Liver (tissue), 9 donors: ENCODE measurements around the gene GLI1. TPM values are rescaled to one million over a fixed set of nuclear protein-coding genes. Genes with fewer than 3 reads are reported as not detected.

ENCODE experiments used
- DNase-seq: peaks from one replicate; pipeline ENCODE4 v3.0.0-alpha.2; 2017; ENCODE audit warnings: low spot score
- H3K27ac ChIP-seq, 2 donors: one replicate each; pipeline ENCODE4 v1.7.0; 2013; ENCODE audit warnings: inconsistent platforms in 2 of 2, low read length in 2 of 2, control low read depth in 1 of 2, low read depth in 1 of 2, mild to moderate bottlenecking in 1 of 2
- H3K27me3 ChIP-seq, 4 donors: one replicate each; pipeline versions ENCODE4 v1.6.1 to v1.7.0; 2013; ENCODE audit warnings: low read length in 3 of 4, inconsistent platforms in 1 of 4, mild to moderate bottlenecking in 1 of 4, moderate library complexity in 1 of 4; ENCODE audit not compliant: control insufficient read depth in 4 of 4, insufficient read depth in 4 of 4
- H3K36me3 ChIP-seq, 4 donors: one replicate each; pipeline versions ENCODE4 v1.6.1 to v1.7.0; 2013; ENCODE audit warnings: low read length in 3 of 4, mild to moderate bottlenecking in 3 of 4, low read depth in 1 of 4, moderate library complexity in 1 of 4; ENCODE audit not compliant: control insufficient read depth in 4 of 4, insufficient read depth in 3 of 4
- H3K4me1 ChIP-seq, 4 donors: one replicate each; pipeline versions ENCODE4 v1.6.1 to v1.7.0; 2013; ENCODE audit warnings: low read length in 3 of 4, mild to moderate bottlenecking in 3 of 4, moderate library complexity in 1 of 4; ENCODE audit not compliant: control insufficient read depth in 4 of 4, insufficient read depth in 4 of 4
- H3K4me3 ChIP-seq, 3 donors: one replicate each; pipeline versions ENCODE4 v1.6.1 to v1.7.0; 2013; ENCODE audit warnings: low read length in 3 of 3, control low read depth in 1 of 3, low read depth in 1 of 3, mild to moderate bottlenecking in 1 of 3
- H3K9ac ChIP-seq, 2 donors: one replicate each; pipeline ENCODE4 v1.7.0; 2013; ENCODE audit warnings: low read length in 2 of 2, mild to moderate bottlenecking in 2 of 2, moderate library complexity in 2 of 2, control low read depth in 1 of 2, low read depth in 1 of 2
- H3K9me3 ChIP-seq, 4 donors: one replicate each; pipeline versions ENCODE4 v1.6.1 to v1.7.0; 2013; ENCODE audit warnings: low read length in 3 of 4; ENCODE audit not compliant: control insufficient read depth in 4 of 4
- ATF3 ChIP-seq: IDR thresholded peaks from 2 replicates; pipeline ENCODE4 v1.6.1; 2016; ENCODE audit warnings: antibody characterized with exemption
- CTCF ChIP-seq: fragments of 150-350 bp; IDR thresholded peaks from 2 replicates; pipeline ENCODE4 v1.5.1; 2017; ENCODE audit warnings: improper control_type of control experiment, low read depth, low read length; ENCODE audit not compliant: missing input control
- EGR1 ChIP-seq, 2 donors: IDR thresholded peaks; 2 replicates each; pipeline ENCODE4 v1.6.1; 2016 to 2018; ENCODE audit warnings: antibody characterized with exemption in 2 of 2, low read depth in 2 of 2
- FOXA2 ChIP-seq: IDR thresholded peaks from 2 replicates; pipeline ENCODE4 v1.6.1; 2016; ENCODE audit warnings: antibody characterized with exemption
- GABPA ChIP-seq, 2 donors: IDR thresholded peaks in 1 of 2; conservative IDR thresholded peaks in 1 of 2; 2 replicates each; pipeline ENCODE4 v1.6.1; 2016; ENCODE audit warnings: antibody characterized with exemption in 2 of 2, mild to moderate bottlenecking in 1 of 2, moderate library complexity in 1 of 2
- HNF4A ChIP-seq, 2 donors: conservative IDR thresholded peaks; 2 replicates each; pipeline ENCODE4 v1.6.1; 2016; ENCODE audit warnings: antibody characterized with exemption in 2 of 2, mild to moderate bottlenecking in 2 of 2
- HNF4G ChIP-seq: IDR thresholded peaks from 2 replicates; pipeline ENCODE4 v1.6.1; 2016; ENCODE audit warnings: antibody characterized with exemption
- JUND ChIP-seq, 2 donors: IDR thresholded peaks; 2 replicates each; pipeline ENCODE4 v1.6.1; 2016; ENCODE audit warnings: antibody characterized with exemption in 2 of 2
- NR2F2 ChIP-seq: IDR thresholded peaks from 2 replicates; pipeline ENCODE4 v1.6.1; 2016; ENCODE audit warnings: antibody characterized with exemption
- SP1 ChIP-seq: IDR thresholded peaks from 2 replicates; pipeline ENCODE4 v1.6.1; 2018; ENCODE audit warnings: antibody characterized with exemption, mild to moderate bottlenecking
- TAF1 ChIP-seq: conservative IDR thresholded peaks from 2 replicates; pipeline ENCODE4 v1.6.1; 2016; ENCODE audit warnings: antibody characterized with exemption, mild to moderate bottlenecking
- YY1 ChIP-seq: IDR thresholded peaks from 2 replicates; pipeline ENCODE4 v1.6.1; 2016; ENCODE audit warnings: antibody characterized with exemption, mild to moderate bottlenecking
- WGBS: extraction: QIAGEN DNeasy Blood & Tissue Kit; methylation state at CpG from one replicate; pipeline ENCODE4 v1.1.7; 2013; 5-methylcytosine and 5-hydroxymethylcytosine counted together
- polyA plus RNA-seq, 2 donors: library from polyadenylated mRNA; stranded (reverse) in 1 of 2; unstranded in 1 of 2; fragments of 200-250 nt in 1 of 2; fragments of >200 nt in 1 of 2; fragmentation: Nextera tagmentation in 1 of 2; extraction: Ambion mirVana in 1 of 2; gene quantifications; one replicate each; pipeline versions ENCODE4 v1.2.1 to v1.2.3, GENCODE V29; 2013 to 2015
- total RNA-seq, 2 donors: library from RNA; depleted of rRNA; stranded (reverse); fragments of >200 nt; gene quantifications; one replicate each; pipeline ENCODE4 v1.2.3, GENCODE V29; 2014
- TF ChIP-seq, protein P1 (sequence below): IDR thresholded peaks from 2 replicates; pipeline ENCODE4 v1.6.1; 2016; ENCODE audit warnings: antibody characterized with exemption
- TF ChIP-seq, protein P2 (sequence below): IDR thresholded peaks from 2 replicates; pipeline ENCODE4 v1.6.1; 2016; ENCODE audit warnings: antibody characterized with exemption, mild to moderate bottlenecking
- donor health status: healthy.
- donor health status: healthy.
- donor health status: healthy.
- donor health status: healthy.
- donor health status: healthy.

Gene GLI1
- total and polyA plus RNA-seq, 4 donors = 0.09 to 0.44 (median 0.24) TPM

DNA sequence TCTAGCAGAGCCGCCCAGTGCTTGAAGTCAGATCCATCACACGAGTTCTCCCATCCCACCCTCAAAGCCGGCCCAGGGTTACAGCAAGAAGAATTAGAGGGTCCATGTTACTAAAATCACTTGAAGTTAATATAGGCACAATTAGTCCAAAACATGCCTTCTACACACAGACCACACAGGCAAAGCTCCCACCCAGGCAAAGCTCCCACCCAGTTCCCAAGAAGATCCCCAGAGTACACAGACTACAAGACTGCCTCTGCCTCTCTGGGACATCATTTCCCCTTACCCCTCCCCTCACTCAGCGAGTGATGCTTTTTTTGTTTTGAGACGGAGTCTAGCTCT is 3.3 kb downstream of the GLI1 start:
- DNase-seq = no peak
- Histone ChIP-seq H3K36me3 (no peaks in the 10 kb centered on the region), H3K4me3 (no peak overlapping the region), H3K4me1 (peaks cover 7 to 30% (median 20%) of the 10 kb centered on the region in 4 donors), H3K9me3 (no peaks in the 10 kb centered on the region), H3K27ac (no peak overlapping the region), H3K9ac (no peak overlapping the region), H3K27me3 (no peaks in the 10 kb centered on the region)
- no peak for TF ChIP-seq JUND (IDR thresholded peaks at IDR 0.05)
- TF ChIP-seq SP1 = no peak
- TF ChIP-seq GABPA (IDR thresholded peaks at IDR 0.05 in 1 of 2, conservative IDR thresholded peaks at IDR 0.05 in 1 of 2) = no peak
- no peak for TF ChIP-seq FOXA2
- no peak for TF ChIP-seq CTCF
- no peak for TF ChIP-seq NR2F2
- 29% methylated on average over 5 of the region's 5 CpGs for WGBS

- WGBS = 94% methylated on average over 12 of the region's 12 CpGs
- no peak overlapping the region for H3K4me3 ChIP-seq
- no peaks in the 10 kb centered on the region for H3K36me3 ChIP-seq
- H3K9me3 ChIP-seq = no peaks in the 10 kb centered on the region
- H3K9ac ChIP-seq = no peak overlapping the region
- no peak overlapping the region for H3K27ac ChIP-seq
- H3K27me3 ChIP-seq = no peaks in the 10 kb centered on the region
- peaks cover 7 to 27% (median 17%) of the 10 kb centered on the region in 4 donors for H3K4me1 ChIP-seq
- no peak for DNase-seq
- TF ChIP-seq HNF4A (conservative IDR thresholded peaks at IDR 0.05) (no peak), EGR1 (IDR thresholded peaks at IDR 0.05; ENCODE audit: low read depth in 2 of 2) (no peak), CTCF (no peak), YY1 (no peak), TAF1 (no peak)
Measured at GRCh38 chr12:57464569-57464968, 5.0 kb downstream of the GLI1 start.

DNA sequence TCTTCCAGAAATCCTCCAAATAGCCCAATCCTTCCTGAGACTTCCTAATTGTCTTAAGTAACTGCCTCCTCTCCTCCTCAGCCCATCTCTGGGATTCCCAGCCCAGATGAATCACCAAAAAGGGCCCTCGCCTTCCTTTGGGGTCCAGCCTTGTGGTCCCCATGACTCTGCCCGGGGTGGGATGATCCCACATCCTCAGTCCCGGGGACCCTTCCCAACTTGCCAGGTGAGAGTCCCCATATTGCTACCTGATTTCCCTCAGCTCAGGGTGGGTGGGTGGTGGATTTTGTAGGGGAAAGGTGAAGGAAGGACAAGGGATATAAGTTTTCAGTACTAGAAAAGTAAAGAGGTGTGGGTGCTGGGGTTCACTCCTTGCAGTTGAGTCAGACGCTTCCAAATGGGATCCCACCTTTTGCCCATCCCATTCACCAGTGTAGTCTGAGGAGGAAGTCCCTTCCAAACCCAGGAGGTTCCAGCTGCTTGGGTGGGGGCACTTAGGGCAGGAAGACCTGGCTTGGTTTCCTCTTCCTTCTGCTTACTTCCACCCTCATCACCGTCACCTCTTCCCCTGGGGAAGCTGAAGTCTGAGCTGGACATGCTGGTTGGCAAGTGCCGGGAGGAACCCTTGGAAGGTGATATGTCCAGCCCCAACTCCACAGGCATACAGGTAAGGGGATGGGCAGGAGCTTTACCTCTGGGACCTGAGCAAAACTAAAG is 5.6 kb downstream of the GLI1 start:
- WGBS = 84% methylated on average over 6 of the region's 6 CpGs
- H3K4me1 ChIP-seq = peaks cover 7 to 25% (median 17%) of the 10 kb centered on the region in 4 donors

More for the DNA sequence above, 5.6 kb downstream of the GLI1 start:
- Histone ChIP-seq H3K36me3 (no peaks in the 10 kb centered on the region), H3K4me3 (no peak overlapping the region), H3K9ac (no peak overlapping the region), H3K27ac (no peak overlapping the region), H3K27me3 (no peaks in the 10 kb centered on the region), H3K9me3 (no peaks in the 10 kb centered on the region)
- TF ChIP-seq, protein P1, sequence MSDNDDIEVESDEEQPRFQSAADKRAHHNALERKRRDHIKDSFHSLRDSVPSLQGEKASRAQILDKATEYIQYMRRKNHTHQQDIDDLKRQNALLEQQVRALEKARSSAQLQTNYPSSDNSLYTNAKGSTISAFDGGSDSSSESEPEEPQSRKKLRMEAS = no peak
- TF ChIP-seq HNF4G (no peak), GABPA (IDR thresholded peaks at IDR 0.05 in 1 of 2, conservative IDR thresholded peaks at IDR 0.05 in 1 of 2) (no peak), YY1 (no peak), EGR1 (IDR thresholded peaks at IDR 0.05; ENCODE audit: low read depth in 2 of 2) (no peak), ATF3 (no peak), CTCF (no peak)
- TF ChIP-seq, protein P2, sequence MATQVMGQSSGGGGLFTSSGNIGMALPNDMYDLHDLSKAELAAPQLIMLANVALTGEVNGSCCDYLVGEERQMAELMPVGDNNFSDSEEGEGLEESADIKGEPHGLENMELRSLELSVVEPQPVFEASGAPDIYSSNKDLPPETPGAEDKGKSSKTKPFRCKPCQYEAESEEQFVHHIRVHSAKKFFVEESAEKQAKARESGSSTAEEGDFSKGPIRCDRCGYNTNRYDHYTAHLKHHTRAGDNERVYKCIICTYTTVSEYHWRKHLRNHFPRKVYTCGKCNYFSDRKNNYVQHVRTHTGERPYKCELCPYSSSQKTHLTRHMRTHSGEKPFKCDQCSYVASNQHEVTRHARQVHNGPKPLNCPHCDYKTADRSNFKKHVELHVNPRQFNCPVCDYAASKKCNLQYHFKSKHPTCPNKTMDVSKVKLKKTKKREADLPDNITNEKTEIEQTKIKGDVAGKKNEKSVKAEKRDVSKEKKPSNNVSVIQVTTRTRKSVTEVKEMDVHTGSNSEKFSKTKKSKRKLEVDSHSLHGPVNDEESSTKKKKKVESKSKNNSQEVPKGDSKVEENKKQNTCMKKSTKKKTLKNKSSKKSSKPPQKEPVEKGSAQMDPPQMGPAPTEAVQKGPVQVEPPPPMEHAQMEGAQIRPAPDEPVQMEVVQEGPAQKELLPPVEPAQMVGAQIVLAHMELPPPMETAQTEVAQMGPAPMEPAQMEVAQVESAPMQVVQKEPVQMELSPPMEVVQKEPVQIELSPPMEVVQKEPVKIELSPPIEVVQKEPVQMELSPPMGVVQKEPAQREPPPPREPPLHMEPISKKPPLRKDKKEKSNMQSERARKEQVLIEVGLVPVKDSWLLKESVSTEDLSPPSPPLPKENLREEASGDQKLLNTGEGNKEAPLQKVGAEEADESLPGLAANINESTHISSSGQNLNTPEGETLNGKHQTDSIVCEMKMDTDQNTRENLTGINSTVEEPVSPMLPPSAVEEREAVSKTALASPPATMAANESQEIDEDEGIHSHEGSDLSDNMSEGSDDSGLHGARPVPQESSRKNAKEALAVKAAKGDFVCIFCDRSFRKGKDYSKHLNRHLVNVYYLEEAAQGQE = no peak
- DNase-seq = no peak
